Measurements from ENCODE around the gene YY1.
A peak's percentile ranks its signal among the peaks of the same experiment; 100 is the strongest.

YY1 gene

GRCh38 chr14:100312877-100313400 lies 74.0 kb downstream of the YY1 start:
- Histone ChIP-seq H3K36me3 (ENCODE audit: control insufficient read depth, insufficient read depth, low read length) (no peaks in the 10 kb centered on the region), H3K4me3 (ENCODE audit: low read length) (no peak overlapping the region), H3K27ac (ENCODE audit: low read depth, low read length) (no peak overlapping the region), H3K9ac (ENCODE audit: low read length) (no peak overlapping the region), H3K27me3 (ENCODE audit: control insufficient read depth, insufficient read depth, low read length) (no peaks in the 10 kb centered on the region), H3K4me1 (ENCODE audit: control insufficient read depth, insufficient read depth, low read length) (no peaks in the 10 kb centered on the region)

- H3K27me3 ChIP-seq (ENCODE audit: control insufficient read depth, insufficient read depth, low read length), result no peaks in the 10 kb centered on the region
- no peak overlapping the region for H3K27ac ChIP-seq (ENCODE audit: low read depth, low read length)
- H3K4me1 ChIP-seq (ENCODE audit: control insufficient read depth, insufficient read depth, low read length), result peaks cover 4% of the 10 kb centered on the region
- no peak overlapping the region for H3K9ac ChIP-seq (ENCODE audit: low read length)
- H3K36me3 ChIP-seq (ENCODE audit: control insufficient read depth, insufficient read depth, low read length), result no peaks in the 10 kb centered on the region
- H3K4me3 ChIP-seq (ENCODE audit: low read length), result no peak overlapping the region
Observed at GRCh38 chr14:100313464-100314230, 74.7 kb downstream of the YY1 start.

- Histone ChIP-seq H3K36me3 (ENCODE audit: control insufficient read depth, insufficient read depth, low read length) (no peaks in the 10 kb centered on the region), H3K9ac (ENCODE audit: low read length) (no peak overlapping the region), H3K4me1 (ENCODE audit: control insufficient read depth, insufficient read depth, low read length) (peaks cover 4% of the 10 kb centered on the region), H3K4me3 (ENCODE audit: low read length) (no peak overlapping the region), H3K27ac (ENCODE audit: low read depth, low read length) (no peak overlapping the region), H3K27me3 (ENCODE audit: control insufficient read depth, insufficient read depth, low read length) (no peaks in the 10 kb centered on the region)
Observed at GRCh38 chr14:100314724-100315123, 75.8 kb downstream of the YY1 start.

GRCh38 chr14:100317389-100317788 lies 78.4 kb downstream of the YY1 start:
- peaks cover 4% of the 10 kb centered on the region for H3K4me1 ChIP-seq (ENCODE audit: control insufficient read depth, insufficient read depth, low read length)
- H3K4me3 ChIP-seq (ENCODE audit: low read length), result no peak overlapping the region
- H3K27ac ChIP-seq (ENCODE audit: low read depth, low read length), result peak overlapping the region; percentile 14
- H3K27me3 ChIP-seq (ENCODE audit: control insufficient read depth, insufficient read depth, low read length), result no peaks in the 10 kb centered on the region
- H3K36me3 ChIP-seq (ENCODE audit: control insufficient read depth, insufficient read depth, low read length), result no peaks in the 10 kb centered on the region
- no peak overlapping the region for H3K9ac ChIP-seq (ENCODE audit: low read length)

- Histone ChIP-seq H3K27ac (ENCODE audit: low read depth, low read length) (peak overlapping the region; percentile 37), H3K27me3 (ENCODE audit: control insufficient read depth, insufficient read depth, low read length) (no peaks in the 10 kb centered on the region), H3K36me3 (ENCODE audit: control insufficient read depth, insufficient read depth, low read length) (no peaks in the 10 kb centered on the region), H3K9ac (ENCODE audit: low read length) (no peak overlapping the region), H3K4me1 (ENCODE audit: control insufficient read depth, insufficient read depth, low read length) (peaks cover 4% of the 10 kb centered on the region), H3K4me3 (ENCODE audit: low read length) (peak overlapping the region; percentile 63)
Observed at GRCh38 chr14:100317912-100318808, 79.2 kb downstream of the YY1 start.

- H3K27me3 ChIP-seq (ENCODE audit: control insufficient read depth, insufficient read depth, low read length), result no peaks in the 10 kb centered on the region
- H3K27ac ChIP-seq (ENCODE audit: low read depth, low read length), result no peak overlapping the region
- H3K36me3 ChIP-seq (ENCODE audit: control insufficient read depth, insufficient read depth, low read length), result no peaks in the 10 kb centered on the region
- H3K9ac ChIP-seq (ENCODE audit: low read length), result no peak overlapping the region
- no peak overlapping the region for H3K4me3 ChIP-seq (ENCODE audit: low read length)
- H3K4me1 ChIP-seq (ENCODE audit: control insufficient read depth, insufficient read depth, low read length), result peaks cover 4% of the 10 kb centered on the region
Observed at GRCh38 chr14:100320157-100320856, 81.4 kb downstream of the YY1 start.

GRCh38 chr14:100321473-100322137 lies 82.7 kb downstream of the YY1 start:
- Histone ChIP-seq H3K4me3 (ENCODE audit: low read length) (no peak overlapping the region), H3K27me3 (ENCODE audit: control insufficient read depth, insufficient read depth, low read length) (no peaks in the 10 kb centered on the region), H3K36me3 (ENCODE audit: control insufficient read depth, insufficient read depth, low read length) (no peaks in the 10 kb centered on the region), H3K27ac (ENCODE audit: low read depth, low read length) (no peak overlapping the region), H3K9ac (ENCODE audit: low read length) (no peak overlapping the region), H3K4me1 (ENCODE audit: control insufficient read depth, insufficient read depth, low read length) (peaks cover 4% of the 10 kb centered on the region)

- Histone ChIP-seq H3K36me3 (ENCODE audit: control insufficient read depth, insufficient read depth, low read length) (no peaks in the 10 kb centered on the region), H3K27ac (ENCODE audit: low read depth, low read length) (no peak overlapping the region), H3K4me3 (ENCODE audit: low read length) (no peak overlapping the region), H3K27me3 (ENCODE audit: control insufficient read depth, insufficient read depth, low read length) (no peaks in the 10 kb centered on the region), H3K9ac (ENCODE audit: low read length) (no peak overlapping the region), H3K4me1 (ENCODE audit: control insufficient read depth, insufficient read depth, low read length) (peaks cover 4% of the 10 kb centered on the region)
Observed at GRCh38 chr14:100322138-100322957, 83.4 kb downstream of the YY1 start.

GRCh38 chr14:100323121-100323941 lies 84.4 kb downstream of the YY1 start, which contains the start of gene SLC25A47:
Gene SLC25A47 (plus strand): TSS chr14:100323339. CDS start chr14:100323415, 76 bp downstream.
- Histone ChIP-seq H3K9ac (ENCODE audit: low read length) (no peak within 1 kb of the TSS), H3K4me1 (ENCODE audit: control insufficient read depth, insufficient read depth, low read length) (peaks cover 2% of the 10 kb centered on the region), H3K4me3 (ENCODE audit: low read length) (no peak within 1 kb of the TSS), H3K36me3 (ENCODE audit: control insufficient read depth, insufficient read depth, low read length) (no peaks in the 10 kb centered on the region), H3K27me3 (ENCODE audit: control insufficient read depth, insufficient read depth, low read length) (no peaks in the 10 kb centered on the region), H3K27ac (ENCODE audit: low read depth, low read length) (no peak within 1 kb of the TSS)

GRCh38 chr14:100323942-100324307 lies 85.0 kb downstream of the YY1 start:
- Histone ChIP-seq H3K4me3 (ENCODE audit: low read length) (no peak overlapping the region), H3K9ac (ENCODE audit: low read length) (no peak overlapping the region), H3K4me1 (ENCODE audit: control insufficient read depth, insufficient read depth, low read length) (no peaks in the 10 kb centered on the region)

More at GRCh38 chr14:100323942-100324307, 85.0 kb downstream of the YY1 start:
- H3K27ac ChIP-seq (ENCODE audit: low read depth, low read length), result no peak overlapping the region
- no peaks in the 10 kb centered on the region for H3K36me3 ChIP-seq (ENCODE audit: control insufficient read depth, insufficient read depth, low read length)
- no peaks in the 10 kb centered on the region for H3K27me3 ChIP-seq (ENCODE audit: control insufficient read depth, insufficient read depth, low read length)

Measured in rectal smooth muscle tissue (tissue), 1 donor.